Gastroesophageal sphincter (tissue), 4 donors: ENCODE data around the gene RNASE11. TPM values are rescaled to one million over a fixed set of nuclear protein-coding genes. Genes with fewer than 3 reads are reported as not detected.
"Not testable (repeated sequence)": the region's sequence is repeated elsewhere in the genome, so short reads cannot be mapped to it uniquely, and the experiment has no call there.

Experiments
- ATAC-seq: fragments of 150-250 bp; one replicate; pipeline ENCODE4 v1.9.1; 2016; ENCODE audit warnings: mild to moderate bottlenecking, moderate library complexity
- H3K27ac ChIP-seq, 4 donors: fragments of 200-600 bp; sonication (generic) in 3 of 4; 1 replicate in 3 of 4; 2 replicates in 1 of 4; pipeline ENCODE4 v1.5.1; 2016 to 2019
- H3K27me3 ChIP-seq: fragments of 200-600 bp; sonication (generic); one replicate; pipeline ENCODE4 v1.5.1; 2019
- H3K36me3 ChIP-seq, 2 donors: fragments of 200-600 bp; sonication (generic); one replicate each; pipeline ENCODE4 v1.5.1; 2019; ENCODE audit warnings: control low read depth in 1 of 2
- H3K4me1 ChIP-seq, 3 donors: fragments of 200-600 bp; sonication (generic); 1 replicate in 2 of 3; 2 replicates in 1 of 3; pipeline ENCODE4 v1.5.1; 2016 to 2019; ENCODE audit warnings: control low read depth in 2 of 3
- H3K4me3 ChIP-seq, 2 donors: fragments of 200-600 bp; sonication (generic); one replicate each; pipeline ENCODE4 v1.5.1; 2019; ENCODE audit warnings: mild to moderate bottlenecking in 1 of 2, moderate library complexity in 1 of 2
- H3K9me3 ChIP-seq, 3 donors: fragments of 200-600 bp; sonication (generic); one replicate each; pipeline ENCODE4 v1.5.1; 2017 to 2019; ENCODE audit warnings: control low read depth in 2 of 3
- CTCF ChIP-seq, 4 experiments: fragments of 200-600 bp in 2 of 4; fragments of 450-650 bp in 2 of 4; sonication (generic) in 1 of 4; IDR thresholded peaks; one replicate each; pipeline ENCODE4 v1.5.1; 2017 to 2019; ENCODE audit warnings: antibody characterized with exemption in 4 of 4, mild to moderate bottlenecking in 2 of 4, moderate library complexity in 2 of 4
- EP300 ChIP-seq: sonication (generic); formaldehyde crosslinking; IDR thresholded peaks from one replicate; pipeline ENCODE4 v1.6.1; 2017; ENCODE audit warnings: antibody characterized with exemption, mild to moderate bottlenecking
- POLR2A ChIP-seq, 2 donors: fragments of 450-650 bp; IDR thresholded peaks; one replicate each; pipeline ENCODE4 v1.6.1; 2017; ENCODE audit warnings: antibody characterized with exemption in 2 of 2, mild to moderate bottlenecking in 2 of 2, moderate library complexity in 1 of 2
- POLR2AphosphoS5 ChIP-seq: sonication (generic); formaldehyde crosslinking; IDR thresholded peaks from one replicate; pipeline ENCODE4 v1.6.1; 2017; ENCODE audit warnings: antibody characterized with exemption
- WGBS, 2 donors: methylation state at CpG; one replicate each; pipeline ENCODE4 v1.1.5; 2018; ENCODE audit warnings: low coverage in 1 of 2; 5-methylcytosine and 5-hydroxymethylcytosine counted together
- total RNA-seq, 4 donors: library from RNA; depleted of rRNA; stranded (reverse); fragments of >200 nt; gene quantifications; one replicate each; pipeline ENCODE4 v1.1.0, GENCODE V29; 2016

RNASE11 gene
- total RNA-seq, 4 donors from 2014 or later, result not detected

- no peak overlapping the region for H3K4me3 ChIP-seq
- 75% methylated on average over 1 of the region's 1 CpG; no CpG with 5 or more reads in 1 of the 2 donors for WGBS, 2 donors
- no peaks in the 10 kb centered on the region for H3K9me3 ChIP-seq
- H3K27ac ChIP-seq, result no peak overlapping the region
- no peaks in the 10 kb centered on the region for H3K36me3 ChIP-seq
- TF ChIP-seq CTCF (IDR thresholded peaks at IDR 0.05), result no peak
- TF ChIP-seq POLR2AphosphoS5, result no peak
- no peak for TF ChIP-seq EP300
- TF ChIP-seq POLR2A (IDR thresholded peaks at IDR 0.05), result no peak
- H3K27me3 ChIP-seq, result no peaks in the 10 kb centered on the region
- H3K4me1 ChIP-seq, result no peaks in the 10 kb centered on the region
- ATAC-seq, result no peak
Observed at GRCh38 chr14:20597108-20597507, 9.3 kb upstream of the RNASE11 start.

- H3K4me1 ChIP-seq, ATAC-seq, H3K27ac ChIP-seq, H3K36me3 ChIP-seq, H3K9me3 ChIP-seq, H3K4me3 ChIP-seq, H3K27me3 ChIP-seq: not testable (repeated sequence)
- 100% methylated on average over 3 of the region's 3 CpGs; no CpG with 5 or more reads in 1 of the 2 donors for WGBS, 2 donors
Observed at GRCh38 chr14:20595726-20596125, 7.9 kb upstream of the RNASE11 start.

GRCh38 chr14:20592574-20592973 is 4.8 kb upstream of the RNASE11 start:
- no peak for ATAC-seq
- H3K4me1 ChIP-seq, result no peaks in the 10 kb centered on the region
- WGBS, 2 donors, result 27 to 78% methylated on average over 1 of the region's 1 CpG
- no peak overlapping the region for H3K4me3 ChIP-seq
- H3K27me3 ChIP-seq, result peaks cover 5% of the 10 kb centered on the region
- H3K36me3 ChIP-seq, result no peaks in the 10 kb centered on the region
- no peaks in the 10 kb centered on the region for H3K9me3 ChIP-seq
- TF ChIP-seq CTCF (IDR thresholded peaks at IDR 0.05), result no peak
- TF ChIP-seq EP300, result no peak
- TF ChIP-seq POLR2AphosphoS5, result no peak
- no peak for TF ChIP-seq POLR2A (IDR thresholded peaks at IDR 0.05)
- no peak overlapping the region for H3K27ac ChIP-seq

- H3K4me1 ChIP-seq, result no peaks in the 10 kb centered on the region
- no peak for ATAC-seq
- H3K4me3 ChIP-seq, result no peak within 1 kb of the TSS
- no peak within 1 kb of the TSS for H3K27ac ChIP-seq
- WGBS, 2 donors, result 60 to 78% methylated on average over 1 of the region's 4 CpGs
- peaks cover 9% of the 10 kb centered on the region for H3K27me3 ChIP-seq
- H3K9me3 ChIP-seq, result no peaks in the 10 kb centered on the region
- H3K36me3 ChIP-seq, result no peaks in the 10 kb centered on the region
- TF ChIP-seq EP300, result no peak
Observed at GRCh38 chr14:20591235-20591634, 3.4 kb upstream of the RNASE11 start, which contains the start of gene RNASE12. TSS of gene RNASE12 (minus strand) at chr14:20591376. CDS start at chr14:20590723, 653 bp downstream.

- no peaks in the 10 kb centered on the region for H3K4me1 ChIP-seq
- H3K9me3 ChIP-seq, result no peaks in the 10 kb centered on the region
- H3K36me3 ChIP-seq, result no peaks in the 10 kb centered on the region
- TF ChIP-seq EP300 (no peak), POLR2A (IDR thresholded peaks at IDR 0.05) (no peak), CTCF (IDR thresholded peaks at IDR 0.05) (no peak), POLR2AphosphoS5 (no peak)
- peaks cover 11% of the 10 kb centered on the region for H3K27me3 ChIP-seq
- no peak for ATAC-seq
- 58 to 62% methylated on average over 4 to 5 of the region's 5 CpGs for WGBS, 2 donors
- H3K4me3 ChIP-seq, result no peak overlapping the region
- no peak overlapping the region for H3K27ac ChIP-seq
Observed at GRCh38 chr14:20583908-20584307, 3.9 kb downstream of the RNASE11 start.

- Histone ChIP-seq H3K36me3 (no peaks in the 10 kb centered on the region), H3K4me1 (no peaks in the 10 kb centered on the region), H3K9me3 (no peaks in the 10 kb centered on the region), H3K27me3 (peaks cover 11% of the 10 kb centered on the region), H3K27ac (no peak overlapping the region), H3K4me3 (no peak overlapping the region)
- ATAC-seq, result no peak
- no peak for TF ChIP-seq CTCF (IDR thresholded peaks at IDR 0.05)
- TF ChIP-seq POLR2AphosphoS5, result no peak
- TF ChIP-seq EP300, result no peak
- no peak for TF ChIP-seq POLR2A (IDR thresholded peaks at IDR 0.05)
Observed at GRCh38 chr14:20583142-20583541, 4.7 kb downstream of the RNASE11 start.
